ENCODE data around the gene DBNDD1. TPM values are rescaled to one million over a fixed set of nuclear protein-coding genes. Genes with fewer than 3 reads are reported as not detected.

DBNDD1 gene
- total and polyA plus RNA-seq, 10 of the 15 experiments (the other 5 are each of a cell fraction or from before 2014, with no cell fraction given): 0.06 to 4.6 (median 0.55) TPM

GRCh38 chr16:89981414-89981813 is 37.8 kb downstream of the DBNDD1 start:
- no peaks in the 10 kb centered on the region for H3K4me1 ChIP-seq (ENCODE audit: control insufficient read depth, insufficient read depth, low read length)
- peak overlapping the region; percentile 9; the same call in 1 of the 2 replicates for H3K27ac ChIP-seq (ENCODE audit: control insufficient read depth, insufficient read depth)
- H4K20me1 ChIP-seq (ENCODE audit: control insufficient read depth, insufficient read depth): no peaks in the 10 kb centered on the region
- RAD21 ChIA-PET (ENCODE audit: unreplicated experiment): interaction anchor here (1.1 to 1.5 kb wide), 3 partner anchors 9 to 108 kb away, joined by 3 to 6 read pairs (median 4); partner anchors contain the start of gene TCF25
- BruUV-seq (replicated peaks): no TSS peak
- intact Hi-C loops (cut with micrococcal nuclease; ENCODE audit: unreplicated experiment) (no loop called here), in situ Hi-C loops (cut with MboI) (no loop called here)
- peaks cover 23 to 31% of the 10 kb centered on the region in 2 experiments for H3K36me3 ChIP-seq (ENCODE audit: control insufficient read depth in 2 of 2, insufficient read depth in 2 of 2, low read length in 1 of 2)
- SMC1A ChIA-PET (ENCODE audit: uncharacterized antibody, unreplicated experiment): interaction anchor here (1.0 to 2.0 kb wide), 3 partner anchors 9 to 41 kb away, joined by 3 to 8 read pairs (median 3); no protein-coding TSS in a partner anchor
- H3K9me3 ChIP-seq (replicated peaks; ENCODE audit: control insufficient read depth, insufficient read depth, low read length): no peaks in the 10 kb centered on the region
- 23% methylated on average over 8 of the region's 8 CpGs for WGBS (ENCODE audit: insufficient coverage, insufficient replicate concordance, low lambda C conversion rate, missing lambda C conversion rate)
- ATAC-seq: peak; percentile 91
- no peaks in the 10 kb centered on the region; the same call in 1 of the 2 replicates for H3K79me2 ChIP-seq (ENCODE audit: control insufficient read depth, insufficient read depth, low read length)
- no peaks in the 10 kb centered on the region for H3K27me3 ChIP-seq (replicated peaks in 1 of 2; ENCODE audit: control insufficient read depth in 2 of 2, insufficient read depth in 2 of 2, low read length in 1 of 2)
- no peak for FAIRE-seq
- H3K9ac ChIP-seq (ENCODE audit: control insufficient read depth, insufficient read depth, low read length): no peak overlapping the region
- H3K4me3 ChIP-seq: no peak overlapping the region
- H3K4me2 ChIP-seq (ENCODE audit: control insufficient read depth, insufficient read depth): no peak overlapping the region
- CTCF ChIA-PET: interaction anchor here (0.6 to 1.5 kb wide), 7 partner anchors 10 to 137 kb away, joined by 3 to 5 read pairs (median 4); partner anchors contain the start of gene MC1R
- no peak overlapping the region for H2AFZ ChIP-seq (ENCODE audit: control insufficient read depth, low read depth, low read length)
- no peak for DNase-seq (ENCODE audit: low read depth, low spot score)
- POLR2A ChIA-PET: interaction anchor here (1.0 to 1.5 kb wide), 3 partner anchors 9 to 52 kb away, joined by 3 to 13 read pairs (median 4); no protein-coding TSS in a partner anchor
- no peak for TF ChIP-seq MEF2A (IDR thresholded peaks at IDR 0.05; ENCODE audit: insufficient read depth, low read depth, low read length)
- no peak for TF ChIP-seq ATF3 (IDR thresholded peaks at IDR 0.05; ENCODE audit: borderline replicate concordance, extremely low read depth, low read depth, low read length)
- peak; percentile 92 to 94 for TF ChIP-seq IKZF2 (IDR thresholded peaks at IDR 0.05)
- no peak for TF ChIP-seq BMI1 (IDR thresholded peaks at IDR 0.05; ENCODE audit: borderline replicate concordance)
- TF ChIP-seq BACH1 (IDR thresholded peaks at IDR 0.05; ENCODE audit: borderline replicate concordance): no peak
- TF ChIP-seq ZNF274 (IDR thresholded peaks at IDR 0.05; ENCODE audit: insufficient read depth, insufficient read length): no peak
- TF ChIP-seq PAX5 (IDR thresholded peaks at IDR 0.05; ENCODE audit: borderline replicate concordance, low read depth, low read length): no peak
- TF ChIP-seq SIX5 (IDR thresholded peaks at IDR 0.05; ENCODE audit: low read depth, low read length, severe bottlenecking): no peak
- TF ChIP-seq BHLHE40 (IDR thresholded peaks at IDR 0.05; ENCODE audit: borderline replicate concordance in 1 of 2, low read depth in 2 of 2, low read length in 1 of 2): peak in 1 of 2 experiments; percentile 46; a peak in 1 of 4 replicates
- no peak for TF ChIP-seq CREB1 (IDR thresholded peaks at IDR 0.05; ENCODE audit: low read depth)
- no peak for TF ChIP-seq TCF12 (IDR thresholded peaks at IDR 0.05; ENCODE audit: low read depth, low read length)
- no peak for TF ChIP-seq ATF2 (IDR thresholded peaks at IDR 0.05; ENCODE audit: low read length)
- no peak for TF ChIP-seq HDAC6 (IDR thresholded peaks at IDR 0.05; ENCODE audit: unreplicated experiment)
- TF ChIP-seq ATF7 (IDR thresholded peaks at IDR 0.05; ENCODE audit: low read depth): peak; percentile 67
- TF ChIP-seq IKZF1 (conservative IDR thresholded peaks at IDR 0.05): peak; percentile 75
- peak; percentile 73 for TF ChIP-seq MTA2 (IDR thresholded peaks at IDR 0.05; ENCODE audit: low read depth)
- TF ChIP-seq ZNF24 (IDR thresholded peaks at IDR 0.05): no peak
- TF ChIP-seq ZSCAN29 (IDR thresholded peaks at IDR 0.05): no peak
- TF ChIP-seq RELB (IDR thresholded peaks at IDR 0.05; ENCODE audit: low read depth): peak; percentile 79
- no peak for TF ChIP-seq NFXL1 (IDR thresholded peaks at IDR 0.05; ENCODE audit: borderline replicate concordance)
- TF ChIP-seq ASH2L (IDR thresholded peaks at IDR 0.05; ENCODE audit: borderline replicate concordance, low read depth): no peak
